Measurements from ENCODE around the gene ANKRD29.

DNA sequence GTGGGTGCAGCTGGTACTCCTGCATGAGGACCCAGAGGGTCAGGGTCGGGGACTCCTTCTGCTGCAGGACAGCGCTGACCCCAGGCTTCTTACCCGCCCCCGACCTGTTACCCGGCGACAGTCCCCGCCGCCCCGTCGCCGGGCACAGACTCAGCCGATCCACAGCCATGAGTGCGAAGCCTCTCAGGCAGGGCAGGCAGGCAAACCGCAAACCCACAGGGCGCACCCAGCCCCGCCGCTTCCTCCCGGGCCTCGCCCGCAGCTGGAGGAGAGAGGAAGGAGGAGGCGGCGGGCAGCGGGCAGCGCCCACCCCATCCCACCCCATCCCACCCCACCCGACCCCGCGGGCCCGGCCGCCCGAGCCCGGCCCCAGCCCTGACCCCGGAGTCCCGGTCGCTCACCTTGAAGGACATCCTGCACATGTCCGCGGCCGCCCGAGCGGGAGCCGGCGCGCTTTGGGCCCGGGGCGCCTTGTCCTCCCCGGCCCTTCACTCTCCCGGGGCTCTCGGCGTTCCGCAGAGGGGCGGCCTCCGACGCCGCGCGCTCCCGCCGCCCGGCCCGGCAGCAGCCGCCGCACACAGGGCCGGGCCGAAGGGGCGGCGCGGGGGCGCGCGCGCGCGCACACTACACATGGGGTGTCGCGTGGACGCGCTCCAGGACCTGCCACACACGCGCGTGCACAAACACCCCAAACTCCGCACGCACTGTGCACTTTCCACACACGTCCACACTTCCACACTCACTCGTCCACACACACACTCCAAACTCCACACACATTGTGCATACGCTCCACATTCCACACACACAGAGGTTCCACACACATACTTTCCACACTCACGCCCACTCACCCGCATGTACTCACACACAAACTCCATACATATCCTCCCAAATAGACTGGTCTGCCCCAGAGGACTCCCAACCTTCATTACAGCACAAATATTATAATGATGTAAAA is at the start of gene ANKRD29:
- TF ChIP-seq POLR2AphosphoS5 (IDR thresholded peaks at IDR 0.05; ENCODE audit: low read depth), result no peak; the same call in 1 of the 2 replicates
- TF ChIP-seq, protein P1, sequence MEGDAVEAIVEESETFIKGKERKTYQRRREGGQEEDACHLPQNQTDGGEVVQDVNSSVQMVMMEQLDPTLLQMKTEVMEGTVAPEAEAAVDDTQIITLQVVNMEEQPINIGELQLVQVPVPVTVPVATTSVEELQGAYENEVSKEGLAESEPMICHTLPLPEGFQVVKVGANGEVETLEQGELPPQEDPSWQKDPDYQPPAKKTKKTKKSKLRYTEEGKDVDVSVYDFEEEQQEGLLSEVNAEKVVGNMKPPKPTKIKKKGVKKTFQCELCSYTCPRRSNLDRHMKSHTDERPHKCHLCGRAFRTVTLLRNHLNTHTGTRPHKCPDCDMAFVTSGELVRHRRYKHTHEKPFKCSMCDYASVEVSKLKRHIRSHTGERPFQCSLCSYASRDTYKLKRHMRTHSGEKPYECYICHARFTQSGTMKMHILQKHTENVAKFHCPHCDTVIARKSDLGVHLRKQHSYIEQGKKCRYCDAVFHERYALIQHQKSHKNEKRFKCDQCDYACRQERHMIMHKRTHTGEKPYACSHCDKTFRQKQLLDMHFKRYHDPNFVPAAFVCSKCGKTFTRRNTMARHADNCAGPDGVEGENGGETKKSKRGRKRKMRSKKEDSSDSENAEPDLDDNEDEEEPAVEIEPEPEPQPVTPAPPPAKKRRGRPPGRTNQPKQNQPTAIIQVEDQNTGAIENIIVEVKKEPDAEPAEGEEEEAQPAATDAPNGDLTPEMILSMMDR (conservative IDR thresholded peaks at IDR 0.05; ENCODE audit: low read depth in 2 of 2), result no peak
- TF ChIP-seq EZH2 (IDR thresholded peaks at IDR 0.05; ENCODE audit: low read depth, unreplicated experiment), result no peak
- TF ChIP-seq STAT1 (IDR thresholded peaks at IDR 0.05; ENCODE audit: unreplicated experiment), result no peak
- TF ChIP-seq ZNF114 (CRISPR knock-in tag; IDR thresholded peaks at IDR 0.05), result no peak
- TF ChIP-seq, protein P2, sequence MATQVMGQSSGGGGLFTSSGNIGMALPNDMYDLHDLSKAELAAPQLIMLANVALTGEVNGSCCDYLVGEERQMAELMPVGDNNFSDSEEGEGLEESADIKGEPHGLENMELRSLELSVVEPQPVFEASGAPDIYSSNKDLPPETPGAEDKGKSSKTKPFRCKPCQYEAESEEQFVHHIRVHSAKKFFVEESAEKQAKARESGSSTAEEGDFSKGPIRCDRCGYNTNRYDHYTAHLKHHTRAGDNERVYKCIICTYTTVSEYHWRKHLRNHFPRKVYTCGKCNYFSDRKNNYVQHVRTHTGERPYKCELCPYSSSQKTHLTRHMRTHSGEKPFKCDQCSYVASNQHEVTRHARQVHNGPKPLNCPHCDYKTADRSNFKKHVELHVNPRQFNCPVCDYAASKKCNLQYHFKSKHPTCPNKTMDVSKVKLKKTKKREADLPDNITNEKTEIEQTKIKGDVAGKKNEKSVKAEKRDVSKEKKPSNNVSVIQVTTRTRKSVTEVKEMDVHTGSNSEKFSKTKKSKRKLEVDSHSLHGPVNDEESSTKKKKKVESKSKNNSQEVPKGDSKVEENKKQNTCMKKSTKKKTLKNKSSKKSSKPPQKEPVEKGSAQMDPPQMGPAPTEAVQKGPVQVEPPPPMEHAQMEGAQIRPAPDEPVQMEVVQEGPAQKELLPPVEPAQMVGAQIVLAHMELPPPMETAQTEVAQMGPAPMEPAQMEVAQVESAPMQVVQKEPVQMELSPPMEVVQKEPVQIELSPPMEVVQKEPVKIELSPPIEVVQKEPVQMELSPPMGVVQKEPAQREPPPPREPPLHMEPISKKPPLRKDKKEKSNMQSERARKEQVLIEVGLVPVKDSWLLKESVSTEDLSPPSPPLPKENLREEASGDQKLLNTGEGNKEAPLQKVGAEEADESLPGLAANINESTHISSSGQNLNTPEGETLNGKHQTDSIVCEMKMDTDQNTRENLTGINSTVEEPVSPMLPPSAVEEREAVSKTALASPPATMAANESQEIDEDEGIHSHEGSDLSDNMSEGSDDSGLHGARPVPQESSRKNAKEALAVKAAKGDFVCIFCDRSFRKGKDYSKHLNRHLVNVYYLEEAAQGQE (IDR thresholded peaks at IDR 0.05; ENCODE audit: unreplicated experiment), result no peak
- TF ChIP-seq CREB1 (CRISPR knock-in tag; IDR thresholded peaks at IDR 0.05; ENCODE audit: low read depth), result no peak
- no peak for TF ChIP-seq EZH2phosphoT487 (IDR thresholded peaks at IDR 0.05; ENCODE audit: unreplicated experiment)
- no peak for TF ChIP-seq JUNB (IDR thresholded peaks at IDR 0.05; ENCODE audit: unreplicated experiment)
- TF ChIP-seq, protein P3, sequence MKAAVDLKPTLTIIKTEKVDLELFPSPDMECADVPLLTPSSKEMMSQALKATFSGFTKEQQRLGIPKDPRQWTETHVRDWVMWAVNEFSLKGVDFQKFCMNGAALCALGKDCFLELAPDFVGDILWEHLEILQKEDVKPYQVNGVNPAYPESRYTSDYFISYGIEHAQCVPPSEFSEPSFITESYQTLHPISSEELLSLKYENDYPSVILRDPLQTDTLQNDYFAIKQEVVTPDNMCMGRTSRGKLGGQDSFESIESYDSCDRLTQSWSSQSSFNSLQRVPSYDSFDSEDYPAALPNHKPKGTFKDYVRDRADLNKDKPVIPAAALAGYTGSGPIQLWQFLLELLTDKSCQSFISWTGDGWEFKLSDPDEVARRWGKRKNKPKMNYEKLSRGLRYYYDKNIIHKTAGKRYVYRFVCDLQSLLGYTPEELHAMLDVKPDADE (IDR thresholded peaks at IDR 0.05), result no peak
